Cardiac septum (tissue), 1 donor: ENCODE measurements around the gene PUM1. TPM values are rescaled to one million over a fixed set of nuclear protein-coding genes. Genes with fewer than 3 reads are reported as not detected.
A peak's percentile ranks its signal among the peaks of the same experiment; 100 is the strongest.
"Not testable (repeated sequence)": the region's sequence is repeated elsewhere in the genome, so short reads cannot be mapped to it uniquely, and the experiment has no call there.

Source experiments
- DNase-seq: peaks from one replicate; pipeline ENCODE4 v3.0.0-alpha.2; 2020; ENCODE audit warnings: low spot score
- intact Hi-C: fragments of 100-400 bp; cut with DNase I; formaldehyde crosslinking; loops from one replicate; pipeline ENCODE4 v1.14.0; 2022
- total RNA-seq: library from RNA; stranded (reverse); fragmentation: NEBNext Ultra II Directional; extraction: Animal tissue kit (Norgen Biotek cat#: 25700); gene quantifications from one replicate; pipeline ENCODE4 v1.2.1, GENCODE V29; 2021
- donor health status: DM: no; HTN: no; CAD: no.

PUM1 gene
- total RNA-seq, 1 donor from 2014 or later: 83.7 TPM

GRCh38 chr1:30949487-30949838 lies 116.1 kb downstream of the PUM1 start:
- DNase-seq, intact Hi-C loops: not testable (repeated sequence)

GRCh38 chr1:30948813-30949486 lies 116.6 kb downstream of the PUM1 start:
- intact Hi-C loops, DNase-seq: not testable (repeated sequence)

DNA sequence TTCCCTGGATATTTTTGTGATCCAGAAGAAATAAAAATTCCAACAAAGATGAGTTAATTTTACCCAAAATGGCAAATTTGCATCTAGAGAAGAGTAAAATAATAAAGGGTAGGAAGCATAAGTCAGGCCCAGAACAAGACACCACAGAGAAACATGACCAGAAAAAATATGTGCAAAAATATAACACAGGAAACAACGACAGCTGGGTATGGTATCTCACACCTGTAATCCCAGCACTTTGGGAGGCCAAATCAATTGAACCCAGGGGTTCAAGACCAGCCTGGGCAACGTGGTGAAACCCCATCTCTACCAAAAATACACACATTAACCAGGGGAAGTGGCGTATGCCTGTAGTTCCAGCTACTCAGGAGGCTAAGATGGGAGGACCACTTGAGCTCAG lies 117.2 kb downstream of the PUM1 start:
- no peak for DNase-seq
- intact Hi-C loops: no loop called here

DNA sequence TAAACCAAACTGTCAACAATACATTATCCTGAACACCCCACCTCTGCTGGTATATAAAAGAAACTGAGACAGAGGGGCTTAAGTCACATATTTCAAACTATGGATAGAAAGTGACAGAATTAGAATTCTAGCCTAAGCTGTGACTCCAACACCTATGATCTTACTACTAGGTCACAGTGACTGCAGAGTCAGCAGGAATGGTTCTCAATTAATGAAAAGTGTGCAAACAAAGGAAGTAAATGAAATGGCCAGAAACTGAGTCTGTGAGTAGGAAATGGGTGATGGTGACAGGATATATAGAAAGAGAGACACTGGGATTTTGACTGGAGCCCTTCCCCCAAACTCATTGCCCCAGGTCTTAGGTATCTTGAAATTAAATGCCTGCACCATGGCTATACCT lies 118.3 kb downstream of the PUM1 start:
- no peak for DNase-seq

DNA sequence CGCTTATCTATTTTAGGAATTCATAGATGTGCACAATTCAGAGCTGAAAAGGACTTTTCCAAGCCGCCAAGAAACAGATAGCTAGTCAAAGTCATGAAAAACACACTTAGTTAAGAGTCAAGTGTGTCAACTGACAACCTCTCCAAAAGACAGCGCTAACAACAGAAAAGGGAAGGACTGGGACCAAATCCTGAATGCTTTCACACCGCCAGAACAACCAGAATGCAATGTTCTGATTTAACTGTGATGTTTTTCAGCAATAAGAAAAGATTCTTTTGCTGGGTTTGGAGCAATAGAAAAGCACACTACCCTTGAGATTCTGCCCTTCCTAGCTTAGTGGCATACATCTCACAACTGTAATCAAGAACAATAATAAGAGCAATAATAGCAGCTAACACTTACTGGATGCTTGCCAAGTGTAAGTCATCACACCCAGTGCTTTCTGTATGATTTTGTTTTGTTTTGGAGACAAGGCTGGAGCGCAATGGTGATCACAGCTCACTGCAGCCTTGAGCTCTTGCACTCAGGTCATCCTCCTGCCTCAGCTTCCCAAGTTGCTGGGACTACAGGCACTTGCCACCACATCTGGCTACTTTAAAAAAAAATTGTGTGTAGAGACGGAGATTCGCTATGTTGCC lies 123.1 kb downstream of the PUM1 start:
- DNase-seq: no peak
- intact Hi-C loops: no loop called here

More for the DNA sequence above, 118.3 kb downstream of the PUM1 start:
- intact Hi-C loops: no loop called here

GRCh38 chr1:30940541-30940940 lies 125.0 kb downstream of the PUM1 start:
- no peak for DNase-seq
- intact Hi-C loops: no loop called here

GRCh38 chr1:30936541-30937171 lies 128.9 kb downstream of the PUM1 start:
- intact Hi-C loops: no loop called here

DNA sequence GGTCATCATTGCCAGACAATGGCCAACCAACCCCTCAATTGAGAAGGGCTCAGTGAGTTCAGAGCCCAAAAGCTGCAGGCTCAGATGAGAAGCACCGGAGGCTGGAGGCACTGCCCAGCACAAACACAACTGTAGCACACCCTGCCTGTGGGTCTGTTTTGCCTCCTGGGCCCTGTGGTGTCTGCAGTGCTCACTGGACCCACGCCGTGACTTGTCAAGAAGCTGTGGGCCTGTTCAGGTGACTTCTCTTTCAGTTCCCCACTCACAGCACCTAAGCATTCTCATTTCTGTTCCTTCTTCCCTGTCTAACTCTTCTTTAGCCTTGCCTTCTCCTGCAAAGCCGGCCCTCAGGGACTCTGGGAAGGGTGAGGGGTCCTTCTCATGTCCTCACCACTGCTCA lies 129.8 kb downstream of the PUM1 start:
- not testable (repeated sequence) for DNase-seq

More at GRCh38 chr1:30936541-30937171, 128.9 kb downstream of the PUM1 start:
- no peak for DNase-seq

DNA sequence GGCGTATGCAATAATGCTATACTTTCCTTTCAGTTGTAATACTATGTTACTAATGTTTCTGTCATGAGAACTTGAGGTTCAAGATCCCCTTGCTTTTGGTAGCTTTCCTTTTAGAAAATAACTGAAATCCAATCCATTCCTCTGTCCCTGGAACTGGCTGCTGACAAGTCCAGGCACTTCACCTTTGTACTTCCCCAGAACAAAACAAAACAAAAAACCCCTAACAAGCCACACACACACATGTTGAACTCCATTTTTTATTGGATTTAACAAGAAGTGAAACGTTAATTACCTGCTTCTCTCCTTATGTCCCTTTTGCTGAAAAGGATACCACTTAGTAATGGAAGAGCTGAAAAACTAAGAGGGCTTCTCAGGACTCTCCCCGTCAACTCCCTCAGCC lies 130.9 kb downstream of the PUM1 start:
- no peak for DNase-seq
- intact Hi-C loops: no loop called here

More for the DNA sequence above, 129.8 kb downstream of the PUM1 start:
- intact Hi-C loops: not testable (repeated sequence)

- DNase-seq: no peak
- intact Hi-C loops: no loop called here
These were observed 131.7 kb downstream of the PUM1 start for GRCh38 chr1:30933874-30934252.

- intact Hi-C loops: no loop called here
- DNase-seq: no peak
These were observed 134.8 kb downstream of the PUM1 start for GRCh38 chr1:30930631-30931173.

- DNase-seq: no peak
- intact Hi-C loops: no loop called here
These were observed 135.5 kb downstream of the PUM1 start for GRCh38 chr1:30929944-30930525.

DNA sequence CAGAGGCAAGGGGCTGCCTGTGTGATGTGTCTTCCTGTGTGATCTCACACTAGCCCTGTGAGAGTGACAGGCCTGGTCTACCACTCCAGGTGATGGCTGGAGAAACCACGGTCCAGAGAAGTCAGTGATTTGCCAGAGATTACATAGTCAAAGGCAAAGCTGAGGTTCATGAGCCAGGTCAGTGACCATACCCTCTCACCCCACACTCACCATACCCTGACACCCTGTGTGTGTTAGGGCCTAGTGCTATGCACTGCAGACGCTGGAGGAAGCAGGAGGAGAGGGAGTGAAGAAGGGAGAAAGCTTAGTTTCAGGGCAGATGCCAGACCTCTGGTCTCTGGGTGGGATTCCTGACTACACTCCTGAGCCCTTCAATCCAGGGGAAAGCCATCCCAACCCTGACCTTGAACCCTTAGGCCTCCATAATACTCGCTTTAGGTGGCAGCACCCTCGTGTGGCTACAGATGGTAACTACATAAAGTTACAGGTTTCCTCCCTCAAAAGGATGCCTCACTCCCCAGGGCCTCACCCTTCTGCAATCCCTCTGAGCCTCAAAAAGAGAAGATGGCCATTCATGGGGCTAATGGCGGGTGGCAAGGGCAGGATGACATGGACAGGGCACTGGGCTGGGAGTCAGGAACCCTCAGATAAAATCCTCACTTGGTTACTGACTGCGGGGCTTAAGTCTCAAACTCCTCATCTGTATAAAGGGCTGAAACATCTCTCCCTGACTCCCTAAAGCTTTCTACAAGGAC lies 136.2 kb downstream of the PUM1 start:
- intact Hi-C loops: no loop called here
- no peak for DNase-seq

- DNase-seq: no peak
- intact Hi-C loops: no loop called here
These were observed 136.8 kb downstream of the PUM1 start for GRCh38 chr1:30928789-30929134.

DNA sequence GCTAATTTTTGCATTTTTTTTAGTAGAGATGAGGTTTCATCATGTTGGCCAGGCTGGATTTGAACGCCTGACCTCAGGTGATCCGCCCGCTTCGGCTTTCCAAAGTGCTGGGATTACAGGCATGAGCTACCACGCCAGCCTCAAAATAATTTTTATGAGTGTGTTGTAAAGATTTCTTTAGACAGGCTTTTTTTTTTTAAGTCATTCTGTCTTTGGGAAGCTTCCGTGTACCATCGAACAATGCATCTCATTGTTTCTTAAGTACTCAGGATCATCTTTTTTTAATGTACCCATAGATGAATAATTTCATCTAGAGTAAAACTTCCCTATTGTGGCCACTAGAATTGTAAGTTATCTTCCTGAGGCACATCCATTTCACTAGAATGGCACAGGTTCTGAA lies 137.3 kb downstream of the PUM1 start:
- intact Hi-C loops: no loop called here
- no peak for DNase-seq

GRCh38 chr1:30927448-30927847 lies 138.1 kb downstream of the PUM1 start:
- intact Hi-C loops: no loop called here
- DNase-seq: no peak

DNA sequence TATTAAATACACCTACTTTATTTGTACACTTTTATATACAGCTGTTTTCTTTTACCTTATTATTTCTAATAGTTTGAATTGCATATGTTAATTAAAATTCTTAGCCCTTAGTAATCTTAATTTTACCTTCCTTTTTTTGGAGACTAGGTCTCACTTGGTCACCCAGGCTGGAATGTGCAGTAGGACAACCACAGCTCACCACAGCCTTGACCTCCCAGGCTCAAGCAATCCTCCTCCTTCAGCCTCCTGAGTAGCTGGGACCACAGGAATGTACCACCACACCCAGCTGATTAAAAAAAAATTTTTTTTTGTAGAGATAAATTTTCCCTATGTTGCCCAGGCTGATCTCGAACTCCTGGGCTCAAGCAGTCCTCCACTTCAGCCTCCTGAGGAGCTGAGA lies 141.9 kb downstream of the PUM1 start:
- intact Hi-C loops: no loop called here
- no peak for DNase-seq

DNA sequence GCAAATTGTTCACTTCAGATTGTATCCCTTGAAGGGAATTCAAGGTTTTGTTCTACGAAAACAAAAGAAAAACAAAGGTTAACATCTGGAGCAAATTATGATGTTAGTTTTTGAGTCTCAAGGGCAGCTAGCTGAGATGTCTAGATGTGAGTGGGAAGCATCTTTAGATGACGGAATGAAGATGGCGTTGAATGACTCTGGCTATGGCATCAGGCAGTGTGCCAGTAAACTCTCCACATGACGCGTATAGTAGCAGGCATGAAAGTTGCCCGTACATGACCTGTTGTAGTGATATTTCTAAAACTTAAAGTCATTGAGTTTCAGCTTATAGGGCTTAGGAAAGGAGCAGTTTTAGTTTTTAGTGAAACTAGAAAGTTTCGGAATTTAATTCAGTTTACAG lies 144.7 kb downstream of the PUM1 start:
- no peak for DNase-seq
- intact Hi-C loops: no loop called here

- peak; percentile 36 for DNase-seq
These were observed 146.3 kb downstream of the PUM1 start for GRCh38 chr1:30919025-30919881.

More at GRCh38 chr1:30919025-30919881, 146.3 kb downstream of the PUM1 start:
- intact Hi-C loops: no loop called here
